H9 (cell line): ENCODE data around the gene FAM83E. TPM values are rescaled to one million over a fixed set of nuclear protein-coding genes. Genes with fewer than 3 reads are reported as not detected.

Experiments used
- DNase-seq: peaks from one replicate; pipeline ENCODE4 v3.0.0-alpha.2; 2017
- H2AFZ ChIP-seq: one replicate; pipeline ENCODE4 v1.6.1; 2013; ENCODE audit warnings: mild to moderate bottlenecking, low read length, control low read depth, moderate library complexity
- H2AK5ac ChIP-seq: 2 replicates; pipeline ENCODE4 v1.6.1; 2013; ENCODE audit warnings: low read length, control low read depth, mixed read lengths; ENCODE audit not compliant: insufficient read length
- H2BK120ac ChIP-seq: one replicate; pipeline ENCODE4 v1.6.1; 2013; ENCODE audit warnings: low read depth, mild to moderate bottlenecking, low read length, control low read depth, inconsistent platforms; ENCODE audit not compliant: poor library complexity, severe bottlenecking
- H2BK12ac ChIP-seq: 2 replicates; pipeline ENCODE4 v1.6.1; 2013; ENCODE audit warnings: low read length, control low read depth, mixed read lengths, low read depth; ENCODE audit not compliant: insufficient read length
- H2BK15ac ChIP-seq: 2 replicates; pipeline ENCODE4 v1.6.1; 2013; ENCODE audit warnings: low read depth, low read length, control low read depth
- H2BK20ac ChIP-seq: one replicate; pipeline ENCODE4 v1.6.1; 2013; ENCODE audit warnings: low read depth, mild to moderate bottlenecking, low read length, control low read depth, inconsistent platforms; ENCODE audit not compliant: poor library complexity, severe bottlenecking
- H2BK5ac ChIP-seq: 2 replicates; pipeline ENCODE4 v1.6.1; 2013; ENCODE audit warnings: low read length, control low read depth, mixed read lengths; ENCODE audit not compliant: insufficient read length
- H3K14ac ChIP-seq: 2 replicates; pipeline ENCODE4 v1.6.1; 2013; ENCODE audit warnings: low read length, control low read depth; ENCODE audit not compliant: insufficient read depth
- H3K18ac ChIP-seq: 2 replicates; pipeline ENCODE4 v1.6.1; 2013; ENCODE audit warnings: low read depth, mild to moderate bottlenecking, mixed read lengths, low read length, control low read depth; ENCODE audit not compliant: insufficient read length
- H3K23ac ChIP-seq: 2 replicates; pipeline ENCODE4 v1.6.1; 2013; ENCODE audit warnings: low read length, control low read depth, mixed read lengths, low read depth; ENCODE audit not compliant: insufficient read length
- H3K23me2 ChIP-seq: 2 replicates; pipeline ENCODE4 v1.6.1; 2013; ENCODE audit warnings: low read depth, mild to moderate bottlenecking, mixed read lengths, low read length, control low read depth; ENCODE audit not compliant: insufficient read length, poor library complexity, severe bottlenecking
- H3K27ac ChIP-seq: 2 replicates; pipeline ENCODE4 v1.5.1; 2013; ENCODE audit warnings: low read length, control low read depth, mixed read lengths, low read depth; ENCODE audit not compliant: insufficient read length
- H3K27me3 ChIP-seq: 2 replicates; pipeline ENCODE4 v1.6.1; 2013; ENCODE audit warnings: low read length, control low read depth, inconsistent platforms; ENCODE audit not compliant: insufficient read depth
- H3K4ac ChIP-seq: 2 replicates; pipeline ENCODE4 v1.6.1; 2013; ENCODE audit warnings: low read depth, mild to moderate bottlenecking, control low read depth, inconsistent platforms, low read length, moderate library complexity
- H3K4me1 ChIP-seq: 2 replicates; pipeline ENCODE4 v1.6.1; 2013; ENCODE audit warnings: low read length, control low read depth, inconsistent platforms; ENCODE audit not compliant: insufficient read depth
- H3K4me2 ChIP-seq: 2 replicates; pipeline ENCODE4 v1.6.1; 2013; ENCODE audit warnings: low read length, control low read depth, mixed read lengths; ENCODE audit not compliant: insufficient read length, insufficient read depth
- H3K56ac ChIP-seq: 2 replicates; pipeline ENCODE4 v1.6.1; 2013; ENCODE audit warnings: low read depth, mild to moderate bottlenecking, mixed read lengths, low read length, control low read depth; ENCODE audit not compliant: insufficient read length
- H3K79me1 ChIP-seq: 2 replicates; pipeline ENCODE4 v1.6.1; 2013; ENCODE audit warnings: low read depth, mild to moderate bottlenecking, moderate library complexity, low read length, control low read depth, inconsistent platforms; ENCODE audit not compliant: insufficient read depth, poor library complexity, severe bottlenecking
- H3K79me2 ChIP-seq: 2 replicates; pipeline ENCODE4 v1.6.1; 2013; ENCODE audit warnings: low read length, control low read depth, inconsistent platforms; ENCODE audit not compliant: insufficient read depth
- H3K9ac ChIP-seq: 2 replicates; pipeline ENCODE4 v1.6.1; 2013; ENCODE audit warnings: low read length, control low read depth, mixed read lengths; ENCODE audit not compliant: insufficient read length; ENCODE audit errors: extremely low read depth
- H3K9me3 ChIP-seq: one replicate; pipeline ENCODE4 v1.6.1; 2013; ENCODE audit warnings: low read depth, low read length, inconsistent platforms; ENCODE audit not compliant: control insufficient read depth
- H3T11ph ChIP-seq: one replicate; pipeline ENCODE4 v1.6.1; 2013; ENCODE audit warnings: mild to moderate bottlenecking, low read length, control low read depth, inconsistent platforms
- H4K20me1 ChIP-seq: one replicate; pipeline ENCODE4 v1.6.1; 2013; ENCODE audit not compliant: control insufficient read depth, insufficient read length, insufficient read depth
- H4K5ac ChIP-seq: 2 replicates; pipeline ENCODE4 v1.6.1; 2013; ENCODE audit warnings: low read depth, mild to moderate bottlenecking, mixed read lengths, low read length, control low read depth; ENCODE audit not compliant: insufficient read length
- H4K8ac ChIP-seq: replicated peaks from 2 replicates; pipeline ENCODE4 v1.6.1; 2013; ENCODE audit warnings: low read length, control low read depth, mixed read lengths, low read depth; ENCODE audit not compliant: insufficient read length
- H4K91ac ChIP-seq: 2 replicates; pipeline ENCODE4 v1.6.1; 2013; ENCODE audit warnings: low read depth, mild to moderate bottlenecking, moderate library complexity, mixed read lengths, low read length, control low read depth; ENCODE audit not compliant: insufficient read length
- H3K27ac Mint-ChIP-seq, 3 experiments: 2 replicates in 2 of 3; 3 replicates in 1 of 3; pipeline ENCODE4 v1.8.0; 2020 to 2021; ENCODE audit warnings: mixed read lengths in 3 of 3, mild to moderate bottlenecking in 1 of 3, moderate library complexity in 1 of 3
- H3K27me3 Mint-ChIP-seq: 2 replicates; pipeline ENCODE4 v1.8.0; 2021; ENCODE audit warnings: low read depth, mild to moderate bottlenecking, moderate library complexity, mixed read lengths
- H3K36me3 Mint-ChIP-seq, 3 experiments: 2 replicates in 2 of 3; 3 replicates in 1 of 3; pipeline ENCODE4 v1.8.0; 2020 to 2021; ENCODE audit warnings: low read depth in 3 of 3, mixed read lengths in 3 of 3; ENCODE audit not compliant: insufficient read depth in 1 of 3
- H3K4me1 Mint-ChIP-seq, 2 experiments: 2 replicates each; pipeline ENCODE4 v1.8.0; 2020; ENCODE audit warnings: mixed read lengths in 2 of 2
- H3K4me3 Mint-ChIP-seq, 2 experiments: 2 replicates in 1 of 2; 3 replicates in 1 of 2; pipeline ENCODE4 v1.8.0; 2020 to 2021; ENCODE audit warnings: mild to moderate bottlenecking in 2 of 2, mixed read lengths in 2 of 2, moderate library complexity in 1 of 2
- H3K9me3 Mint-ChIP-seq, 2 experiments: 2 replicates in 1 of 2; 3 replicates in 1 of 2; pipeline ENCODE4 v1.8.0; 2020; ENCODE audit warnings: mild to moderate bottlenecking in 2 of 2, mixed read lengths in 2 of 2, moderate library complexity in 1 of 2
- WGBS: extraction: QIAGEN DNeasy Blood & Tissue Kit; methylation state at CpG from one replicate; pipeline ENCODE4 v1.1.7; 2013; ENCODE audit warnings: missing lambda C conversion rate, low lambda C conversion rate, mixed read lengths; ENCODE audit not compliant: insufficient read length; ENCODE audit errors: extremely low coverage; 5-methylcytosine and 5-hydroxymethylcytosine counted together
- total RNA-seq: library from RNA; stranded (reverse); gene quantifications from 2 replicates; pipeline ENCODE4 v1.2.1, GENCODE V29; 2021
- TF ChIP-seq, protein P1 (sequence below): fragments of 200-600 bp; sonication (generic); conservative IDR thresholded peaks from 3 replicates; pipeline ENCODE4 v1.8.0; 2021; ENCODE audit warnings: antibody characterized with exemption, mild to moderate bottlenecking

The FAM83E gene
- total RNA-seq, 1 experiment from 2014 or later = 9.2 TPM

DNA sequence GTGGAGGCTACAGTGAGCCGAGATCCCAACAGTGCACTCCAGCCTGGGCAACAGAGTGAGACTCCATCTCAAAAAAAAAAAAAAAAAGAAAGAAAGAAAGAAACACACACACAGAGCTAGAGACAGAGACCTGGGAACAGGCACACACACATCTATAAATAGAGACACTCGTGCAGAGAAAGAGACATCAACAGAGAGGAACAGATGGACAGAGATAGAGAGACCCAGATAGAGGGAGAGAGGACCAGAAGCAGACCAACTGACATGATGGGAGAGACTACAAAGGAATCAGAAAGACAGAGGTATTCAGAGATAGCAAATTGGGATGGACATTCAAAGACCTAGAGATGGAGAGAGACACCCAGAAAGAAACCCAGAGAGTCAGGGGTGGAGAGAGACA, 33.3 kb upstream of the FAM83E start:
- no peak overlapping the region for H3K27ac ChIP-seq
- H3K56ac ChIP-seq = no peak overlapping the region
- no peak overlapping the region for H3K27ac Mint-ChIP-seq
- no peak overlapping the region for H2AFZ ChIP-seq
- no peaks in the 10 kb centered on the region for H4K20me1 ChIP-seq
- H3K4ac ChIP-seq = no peak overlapping the region
- H2BK12ac ChIP-seq = no peak overlapping the region
- no peak overlapping the region for H3T11ph ChIP-seq
- peaks cover 0 to 5% (median 4%) of the 10 kb centered on the region in 3 experiments; a peak in 3 of 7 replicates for H3K36me3 Mint-ChIP-seq
- H2BK15ac ChIP-seq = no peak overlapping the region
- H3K14ac ChIP-seq = no peak overlapping the region
- DNase-seq = no peak
- no peak overlapping the region for H4K91ac ChIP-seq
- peaks cover 18% of the 10 kb centered on the region in 2 experiments for H3K4me1 Mint-ChIP-seq
- no peaks in the 10 kb centered on the region for H3K4me1 ChIP-seq
- no peak overlapping the region for H3K9ac ChIP-seq
- TF ChIP-seq, protein P1, sequence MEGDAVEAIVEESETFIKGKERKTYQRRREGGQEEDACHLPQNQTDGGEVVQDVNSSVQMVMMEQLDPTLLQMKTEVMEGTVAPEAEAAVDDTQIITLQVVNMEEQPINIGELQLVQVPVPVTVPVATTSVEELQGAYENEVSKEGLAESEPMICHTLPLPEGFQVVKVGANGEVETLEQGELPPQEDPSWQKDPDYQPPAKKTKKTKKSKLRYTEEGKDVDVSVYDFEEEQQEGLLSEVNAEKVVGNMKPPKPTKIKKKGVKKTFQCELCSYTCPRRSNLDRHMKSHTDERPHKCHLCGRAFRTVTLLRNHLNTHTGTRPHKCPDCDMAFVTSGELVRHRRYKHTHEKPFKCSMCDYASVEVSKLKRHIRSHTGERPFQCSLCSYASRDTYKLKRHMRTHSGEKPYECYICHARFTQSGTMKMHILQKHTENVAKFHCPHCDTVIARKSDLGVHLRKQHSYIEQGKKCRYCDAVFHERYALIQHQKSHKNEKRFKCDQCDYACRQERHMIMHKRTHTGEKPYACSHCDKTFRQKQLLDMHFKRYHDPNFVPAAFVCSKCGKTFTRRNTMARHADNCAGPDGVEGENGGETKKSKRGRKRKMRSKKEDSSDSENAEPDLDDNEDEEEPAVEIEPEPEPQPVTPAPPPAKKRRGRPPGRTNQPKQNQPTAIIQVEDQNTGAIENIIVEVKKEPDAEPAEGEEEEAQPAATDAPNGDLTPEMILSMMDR = no peak
- H3K4me2 ChIP-seq = no peak overlapping the region
- H2BK20ac ChIP-seq = no peak overlapping the region
- H2AK5ac ChIP-seq = no peak overlapping the region
- no peak overlapping the region for H4K8ac ChIP-seq
- H4K5ac ChIP-seq = no peak overlapping the region
- H3K27me3 Mint-ChIP-seq = peaks cover 3% of the 10 kb centered on the region
- no CpG with 5 or more reads among the region's 2 CpGs for WGBS
- H3K27me3 ChIP-seq = no peaks in the 10 kb centered on the region
- H3K9me3 Mint-ChIP-seq = peaks cover 0 to 4% of the 10 kb centered on the region in 2 experiments; a peak in 2 of 5 replicates
- H3K4me3 Mint-ChIP-seq = no peak overlapping the region
- no peak overlapping the region for H3K18ac ChIP-seq
- no peaks in the 10 kb centered on the region for H3K9me3 ChIP-seq
- H3K23ac ChIP-seq = no peak overlapping the region
- H3K79me2 ChIP-seq = no peaks in the 10 kb centered on the region
- no peaks in the 10 kb centered on the region for H3K79me1 ChIP-seq
- H2BK120ac ChIP-seq = no peak overlapping the region
- H3K23me2 ChIP-seq = peaks cover 16% of the 10 kb centered on the region
- H2BK5ac ChIP-seq = no peak overlapping the region
